Stimulated activated CD4-positive, alpha-beta T cell treated with anti-CD3 and anti-CD28 coated beads, TNF-alpha, amount 100 ng/mL, for 24 hours (primary cell): ENCODE data around the gene FAM151A.
"Not testable (repeated sequence)": the region's sequence is repeated elsewhere in the genome, so short reads cannot be mapped to it uniquely, and the experiment has no call there.

Experiments used
- DNase-seq, 3 experiments: peaks; one replicate each; pipeline ENCODE4 v3.0.0-alpha.2; 2020; ENCODE audit warnings: low read depth in 3 of 3

FAM151A gene

DNA sequence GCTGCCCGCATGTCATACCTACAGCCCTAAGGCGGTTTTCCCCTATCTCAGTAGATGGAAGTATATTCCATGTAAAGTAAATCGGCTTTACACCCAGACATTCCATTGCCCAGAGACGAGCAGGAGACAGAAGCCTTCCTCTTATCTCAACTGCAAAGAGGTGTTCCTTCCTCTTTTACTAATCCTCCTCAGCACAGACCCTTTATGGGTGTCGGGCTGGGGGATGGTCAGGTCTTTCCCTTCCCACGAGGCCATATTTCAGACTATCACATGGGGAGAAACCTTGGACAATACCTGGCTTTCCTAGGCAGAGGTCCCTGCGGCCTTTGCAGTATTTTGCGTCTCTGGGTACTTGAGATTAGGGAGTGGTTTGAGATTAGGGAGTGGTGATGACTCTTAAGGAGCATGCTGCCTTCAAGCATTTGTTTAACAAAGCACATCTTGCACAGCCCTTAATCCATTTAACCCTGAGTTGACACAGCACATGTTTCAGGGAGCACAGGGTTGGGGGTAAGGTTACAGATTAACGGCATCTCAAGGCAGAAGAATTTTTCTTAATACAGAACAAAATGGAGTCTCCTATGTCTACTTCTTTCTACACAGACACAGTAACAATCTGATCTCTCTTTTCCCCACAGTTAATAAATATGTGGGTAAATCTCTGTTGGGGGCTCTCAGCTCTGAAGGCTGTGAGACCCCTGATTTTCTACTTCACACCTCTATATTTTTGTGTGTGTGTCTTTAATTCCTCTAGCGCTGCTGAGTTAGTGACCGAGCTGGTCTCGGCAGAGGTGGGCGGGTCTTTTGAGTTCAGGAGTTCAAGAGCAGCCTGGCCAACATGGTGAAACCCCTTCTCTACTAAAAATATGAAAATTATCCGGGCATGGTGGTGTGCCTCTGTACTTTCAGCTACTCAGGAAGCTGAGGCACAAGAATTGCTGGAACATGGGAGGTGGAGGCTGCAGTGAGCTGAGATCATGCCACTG lies 13.4 kb upstream of the FAM151A start:
- not testable (repeated sequence) for DNase-seq

DNA sequence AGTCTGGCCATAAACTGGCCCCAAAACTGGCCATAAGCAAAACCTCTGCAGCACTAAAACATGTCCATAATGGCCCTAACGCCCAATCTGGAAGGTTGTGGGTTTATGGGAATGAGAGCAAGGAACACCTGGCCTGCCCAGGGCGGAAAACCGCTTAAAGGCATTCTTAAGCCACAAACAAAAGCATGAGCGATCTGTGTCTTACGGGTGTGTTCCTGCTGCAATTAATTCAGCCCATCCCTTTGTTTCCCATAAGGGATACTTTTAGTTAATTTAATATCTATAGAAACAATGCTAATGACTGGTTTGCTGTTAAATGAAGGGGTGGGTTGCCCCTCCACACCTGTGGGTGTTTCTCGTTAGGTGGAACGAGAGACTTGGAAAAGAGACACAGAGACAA lies 12.5 kb upstream of the FAM151A start:
- not testable (repeated sequence) for DNase-seq

DNA sequence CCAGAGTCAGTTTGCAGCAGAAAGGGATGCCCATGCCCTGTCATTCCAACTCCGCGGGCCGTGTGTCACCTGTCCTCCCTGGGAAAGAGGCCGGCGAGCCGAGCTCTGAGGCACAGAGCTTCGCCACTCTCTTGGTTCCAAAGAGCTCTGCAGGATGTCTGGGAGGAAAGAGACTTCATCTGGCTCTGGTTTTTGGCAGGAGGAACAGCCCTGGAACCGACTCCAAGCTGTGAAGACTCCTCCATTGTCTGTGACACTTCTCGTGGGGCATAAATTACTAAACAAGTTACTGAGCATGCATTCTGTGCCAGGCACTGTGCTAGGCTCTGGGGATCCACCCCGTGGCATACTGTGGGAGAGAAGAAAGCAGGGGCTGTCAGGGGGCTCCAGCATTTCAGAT lies 3.9 kb upstream of the FAM151A start:
- no peak for DNase-seq

DNA sequence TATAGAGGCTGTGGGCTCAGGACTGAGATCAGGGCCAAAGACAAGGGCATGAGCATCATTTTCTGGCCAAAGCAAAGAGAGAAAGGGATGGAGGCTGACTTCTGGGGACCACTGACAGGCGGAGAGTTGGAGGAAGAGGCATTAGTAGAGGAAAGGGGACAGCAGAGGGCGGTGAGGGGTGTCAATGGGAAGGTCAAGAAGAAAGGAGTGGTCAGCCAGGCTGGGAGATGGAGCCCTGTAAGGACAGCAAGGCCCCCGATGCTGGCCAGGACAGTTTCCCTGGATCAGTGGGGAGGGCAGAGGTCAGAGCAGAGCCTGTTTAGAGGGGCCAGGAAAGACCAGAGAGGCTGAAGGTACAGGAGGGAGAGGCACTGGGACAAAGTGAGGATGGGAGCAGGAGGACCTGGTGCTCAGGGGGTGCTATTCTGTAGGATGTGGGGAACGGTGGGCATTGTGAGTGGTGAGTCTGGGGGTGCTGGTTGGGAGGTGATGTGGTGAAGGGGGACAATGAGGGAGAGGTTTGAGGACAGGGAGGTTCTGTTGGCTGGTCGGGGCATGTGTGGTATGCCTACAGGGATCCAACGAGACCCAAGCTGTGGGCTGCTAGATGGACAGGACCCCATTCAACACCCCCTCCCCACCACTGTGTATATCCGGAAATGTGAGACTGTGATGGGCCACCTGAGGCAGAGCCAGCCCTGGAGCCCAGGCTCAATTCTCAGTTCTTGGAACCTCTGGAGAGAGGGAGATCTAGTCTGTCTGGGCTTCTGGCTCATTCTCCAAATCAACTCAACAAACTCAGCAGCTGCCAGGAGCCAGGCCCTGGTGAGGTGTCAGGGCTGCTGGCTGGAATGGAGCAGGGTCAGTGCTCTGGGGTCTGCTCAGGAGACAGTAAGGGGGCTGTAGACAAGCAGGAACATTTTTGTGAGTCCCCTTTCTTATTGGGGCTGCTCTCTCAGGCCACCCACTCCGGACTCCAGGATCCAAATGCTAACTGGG lies 1.4 kb upstream of the FAM151A start:
- DNase-seq: no peak

DNA sequence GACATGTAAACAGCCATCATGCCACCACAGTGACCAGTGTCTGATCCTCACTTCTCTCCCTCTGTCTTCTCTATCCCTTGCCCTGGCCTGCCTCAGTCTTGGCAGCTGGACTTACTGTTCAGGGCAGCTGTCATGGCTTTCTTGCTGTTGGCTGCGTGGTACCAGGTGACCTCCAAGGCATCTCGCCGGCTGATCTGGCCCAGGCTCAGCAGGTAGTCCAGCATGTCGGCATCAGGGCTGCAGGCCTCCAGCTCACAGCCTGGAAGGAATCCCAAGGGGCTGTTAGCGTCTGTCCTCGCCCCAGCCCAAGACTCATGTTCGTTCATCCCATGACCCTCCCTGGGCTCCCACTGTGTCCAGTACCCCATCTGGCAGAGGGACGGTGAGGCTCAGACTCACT lies 3.6 kb downstream of the FAM151A start:
- DNase-seq: no peak

DNA sequence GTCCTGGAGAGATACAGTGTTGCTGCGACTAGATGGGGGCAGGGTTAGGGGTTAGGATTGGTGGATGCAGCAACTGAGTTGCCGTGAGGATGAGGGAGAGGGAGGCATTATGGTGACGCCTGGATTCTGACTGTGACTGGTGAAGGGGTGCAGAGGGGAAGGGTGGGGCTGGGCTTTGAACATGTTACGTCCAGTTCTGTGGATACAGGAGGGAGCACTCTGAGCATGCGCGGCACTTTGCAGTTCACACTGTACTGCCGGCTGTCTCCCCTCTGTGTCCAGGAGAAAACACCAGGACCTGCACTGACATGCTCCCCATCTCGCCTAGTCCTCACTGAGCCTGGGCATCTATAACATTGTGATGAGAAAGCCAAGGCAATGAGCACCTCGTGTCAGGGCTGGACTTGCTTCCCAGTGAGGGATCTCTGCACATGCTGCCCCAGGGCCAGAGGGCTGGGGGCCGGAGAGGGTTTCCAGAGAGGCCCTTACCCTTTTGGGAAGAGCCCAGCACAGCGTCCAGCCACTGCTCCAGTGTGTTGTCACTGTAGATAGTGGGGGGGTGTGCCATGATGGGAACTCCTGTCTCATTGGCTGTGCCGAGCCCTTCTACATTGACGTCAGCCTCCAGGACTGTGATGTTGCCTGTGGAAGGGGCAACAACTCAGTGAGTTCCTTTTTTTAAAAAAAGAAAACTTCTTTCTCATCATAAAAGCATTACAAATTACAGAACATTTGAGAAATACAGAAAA lies 7.6 kb downstream of the FAM151A start:
- DNase-seq: no peak

DNA sequence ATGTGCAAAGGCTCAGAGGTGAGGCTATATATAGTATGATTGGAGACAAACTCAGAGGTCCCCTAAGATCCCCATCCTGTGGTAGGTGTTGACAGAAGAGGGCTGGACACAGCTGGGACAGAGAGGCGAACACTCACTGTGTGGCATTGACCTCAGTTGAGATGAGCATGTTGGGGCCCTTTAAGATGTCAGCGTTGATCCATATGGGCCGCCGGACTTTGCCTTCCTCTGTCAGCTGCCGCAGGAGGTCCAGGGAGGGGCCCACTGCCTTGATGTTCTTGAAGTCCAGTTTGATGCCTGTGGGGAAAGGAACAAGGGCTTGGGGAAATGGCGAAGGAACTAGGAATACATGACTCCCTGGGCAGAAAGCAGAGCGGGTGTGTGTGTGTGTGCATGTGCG lies 8.8 kb downstream of the FAM151A start:
- DNase-seq: no peak

DNA sequence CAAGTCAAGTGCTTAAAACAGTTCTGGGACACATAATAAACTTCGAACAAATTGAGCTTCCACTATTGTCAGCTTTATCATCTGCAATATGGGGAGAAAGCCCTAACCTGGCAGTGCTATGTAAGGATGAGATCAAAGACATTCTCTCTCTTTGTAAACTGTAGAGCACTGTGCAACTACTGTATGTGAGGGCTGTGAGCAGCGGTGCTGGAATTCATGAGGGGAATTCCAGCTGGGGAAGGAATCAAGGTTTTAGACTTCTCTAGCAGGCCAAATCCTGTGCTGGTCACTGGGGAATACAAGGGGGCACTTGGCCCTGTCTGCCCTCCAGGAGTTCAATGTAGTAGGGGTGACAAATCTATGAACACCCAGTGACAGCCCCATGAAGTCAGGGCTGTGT lies 9.3 kb downstream of the FAM151A start:
- no peak for DNase-seq

DNA sequence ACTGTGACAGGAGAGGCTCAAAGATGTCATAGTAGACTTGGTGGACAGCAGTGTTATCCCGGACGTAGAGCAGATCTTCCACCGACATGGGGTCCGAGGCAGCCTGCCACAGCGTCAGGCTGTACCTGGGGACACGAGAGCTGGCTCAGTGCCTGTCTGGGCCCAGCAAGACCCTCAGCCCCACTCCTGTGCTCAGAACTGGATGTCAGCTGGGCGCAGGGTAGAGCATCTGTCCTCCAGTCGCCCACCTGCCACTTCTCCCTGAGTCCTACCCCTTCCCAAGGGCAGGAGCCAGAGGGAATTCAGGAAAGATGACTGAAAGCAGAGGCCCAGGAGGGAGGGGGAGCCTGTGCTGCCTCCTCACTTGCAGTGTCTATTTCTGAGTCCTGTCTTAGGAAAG lies 11.7 kb downstream of the FAM151A start:
- no peak for DNase-seq

DNA sequence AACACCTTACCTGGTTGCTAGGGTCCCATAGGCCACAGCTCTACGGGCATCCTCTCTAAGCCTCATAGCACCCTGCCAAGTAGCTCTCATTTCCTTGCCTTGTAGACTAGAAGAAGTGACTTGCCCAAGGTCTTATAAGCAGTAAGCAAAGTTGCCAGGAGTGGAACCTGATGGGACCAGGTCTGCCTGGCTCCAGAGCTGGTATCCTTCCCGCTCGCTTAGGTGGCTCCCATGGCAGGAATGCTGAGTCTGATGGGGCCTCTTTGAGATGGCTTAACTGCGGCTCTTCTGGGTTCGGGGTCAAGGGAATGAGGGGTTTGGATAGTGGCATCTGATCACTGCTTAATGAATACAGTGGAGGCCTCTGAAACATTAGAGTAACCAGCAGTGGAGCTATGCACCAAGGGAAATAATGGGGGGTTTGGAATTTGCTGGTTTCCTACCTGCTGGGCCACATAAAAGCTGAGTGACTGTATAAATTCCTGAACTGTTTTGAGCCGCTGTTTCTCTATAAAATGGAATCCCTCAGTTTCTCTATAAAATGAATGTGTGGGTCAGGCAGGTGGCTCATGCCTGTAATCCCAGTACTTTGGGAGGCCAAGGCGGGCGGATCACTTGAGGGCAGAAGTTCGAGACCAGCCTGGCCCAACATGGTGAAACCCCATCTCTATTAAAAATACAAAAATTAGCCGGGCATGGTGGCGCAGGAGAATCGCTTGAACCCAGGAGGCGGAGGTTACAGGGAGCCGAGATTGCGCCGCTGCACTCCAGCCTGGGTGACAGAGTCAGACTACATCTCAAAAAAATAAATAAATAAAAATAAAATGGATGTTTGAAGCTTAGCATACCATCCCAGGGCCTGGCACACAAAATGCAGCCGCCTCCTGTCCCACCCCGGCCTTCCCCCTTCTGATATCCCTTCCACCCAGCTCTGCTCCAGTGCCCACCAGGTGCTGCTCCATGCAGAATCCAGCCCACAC lies 12.4 kb downstream of the FAM151A start:
- DNase-seq: no peak

DNA sequence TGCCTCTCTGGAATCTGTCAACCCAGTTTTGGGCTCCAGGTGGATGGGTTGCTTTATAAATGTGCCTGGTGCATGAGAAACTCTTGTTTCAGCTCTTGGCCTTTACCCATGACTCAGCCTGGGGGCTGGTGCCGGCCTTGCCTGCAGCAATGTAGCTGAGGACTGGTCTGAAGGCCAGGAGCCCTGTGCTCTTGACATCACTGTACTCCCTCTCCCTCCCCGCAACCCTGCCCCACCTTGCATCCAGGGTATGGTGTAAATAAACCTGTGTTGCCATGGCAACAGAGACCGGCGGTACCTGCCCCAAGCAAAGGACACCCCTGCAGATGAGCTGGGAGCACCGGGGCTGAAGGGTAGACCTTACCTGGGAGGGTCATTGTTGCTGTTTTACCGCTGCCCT lies 13.3 kb downstream of the FAM151A start:
- DNase-seq: no peak

DNA sequence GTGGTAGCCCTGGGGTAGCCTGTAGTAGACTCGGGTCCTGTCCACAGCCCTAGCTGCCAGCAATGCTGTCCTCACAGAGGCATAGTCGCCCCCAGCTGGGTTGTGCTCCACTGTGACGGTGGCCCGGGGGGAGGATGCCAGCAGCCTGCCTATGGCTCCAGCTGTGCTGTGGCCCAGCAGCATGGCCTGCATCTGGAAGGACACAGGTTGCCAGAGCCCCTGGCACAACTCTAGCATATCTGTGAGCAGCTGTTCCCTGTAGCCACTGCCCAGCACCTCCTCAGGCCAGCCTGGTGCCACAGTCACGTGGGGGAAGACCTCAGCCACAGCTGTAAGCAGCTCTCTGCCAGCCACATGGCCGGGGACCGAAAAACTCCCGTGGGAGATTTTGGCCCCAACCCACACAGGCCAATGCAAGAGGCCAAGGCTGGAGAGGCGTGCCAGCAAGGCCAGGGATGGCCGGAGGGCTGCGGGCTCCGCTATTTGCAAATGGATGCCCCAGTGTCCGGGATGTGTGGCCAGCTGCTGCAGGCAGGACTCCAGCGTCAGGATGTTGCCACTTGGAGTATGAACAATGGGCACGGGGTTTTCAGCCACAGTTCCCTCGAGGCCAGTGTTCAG lies 13.9 kb downstream of the FAM151A start:
- DNase-seq: no peak

DNA sequence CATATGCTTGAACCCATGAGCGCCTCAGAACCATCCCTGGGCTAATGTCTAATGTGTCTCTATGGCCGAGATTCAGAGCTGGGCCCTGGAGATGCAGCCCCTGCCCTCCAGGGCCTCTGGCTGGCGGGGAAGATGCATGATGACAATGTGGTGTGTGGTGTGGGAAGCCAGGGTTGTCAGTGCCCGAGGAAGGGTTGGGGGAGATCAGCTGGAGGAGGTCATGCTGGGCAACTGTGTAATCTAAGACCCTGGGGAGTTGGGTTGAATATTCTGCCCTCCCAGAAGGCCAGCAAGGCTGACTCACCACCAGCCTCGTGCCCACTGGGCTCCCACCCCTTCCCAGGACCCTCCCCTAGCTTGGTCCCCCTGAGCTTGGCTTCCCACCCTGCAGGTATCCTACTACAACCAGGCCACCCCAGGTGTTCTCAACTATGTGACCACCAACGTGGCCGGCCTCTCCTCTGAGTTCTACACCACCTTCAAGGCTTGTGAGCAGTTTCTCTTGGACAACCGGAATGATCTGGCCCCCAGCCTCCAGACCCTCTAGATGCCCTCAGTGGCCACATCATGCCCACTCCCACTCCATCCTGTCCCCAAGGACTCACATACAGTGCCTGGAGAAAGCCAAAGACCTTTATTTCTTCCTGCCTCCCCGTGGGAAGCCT lies 14.6 kb downstream of the FAM151A start:
- no peak for DNase-seq

DNA sequence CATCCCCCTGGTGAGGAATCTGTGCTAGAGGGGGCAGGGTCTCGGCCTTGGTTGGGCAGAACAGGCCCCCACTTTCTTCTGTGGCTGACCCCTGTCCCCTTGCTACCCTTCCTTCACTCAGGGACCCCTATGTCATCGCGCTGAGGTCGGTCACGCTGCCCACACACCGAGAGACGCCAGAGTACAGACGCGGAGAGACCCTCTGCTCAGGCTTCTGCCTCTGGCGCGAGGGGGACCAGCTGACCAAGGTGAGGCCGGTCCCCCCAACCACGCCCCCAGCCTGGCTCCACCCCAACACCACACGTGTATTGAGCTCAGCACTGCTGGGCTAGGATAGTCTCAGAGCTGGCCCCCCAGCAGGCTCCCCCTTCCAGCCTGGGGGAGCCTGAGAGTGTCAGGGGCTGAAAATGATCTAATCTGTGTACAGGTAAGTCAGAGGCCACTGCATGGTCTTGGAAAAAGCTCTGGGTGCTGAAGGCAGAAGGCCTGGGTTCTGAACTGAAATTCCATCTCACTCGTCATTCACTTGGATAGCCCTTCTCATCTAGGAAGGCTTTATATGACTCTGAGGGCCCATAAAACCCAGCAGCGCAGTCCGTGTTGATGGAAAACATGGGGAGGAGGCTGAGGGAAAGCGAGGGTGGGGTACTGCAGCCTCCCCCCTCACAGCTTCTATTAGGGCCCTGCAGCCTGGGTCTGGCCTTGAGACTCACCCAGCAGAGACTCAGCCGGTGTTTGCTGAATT lies 15.3 kb downstream of the FAM151A start:
- no peak for DNase-seq

DNA sequence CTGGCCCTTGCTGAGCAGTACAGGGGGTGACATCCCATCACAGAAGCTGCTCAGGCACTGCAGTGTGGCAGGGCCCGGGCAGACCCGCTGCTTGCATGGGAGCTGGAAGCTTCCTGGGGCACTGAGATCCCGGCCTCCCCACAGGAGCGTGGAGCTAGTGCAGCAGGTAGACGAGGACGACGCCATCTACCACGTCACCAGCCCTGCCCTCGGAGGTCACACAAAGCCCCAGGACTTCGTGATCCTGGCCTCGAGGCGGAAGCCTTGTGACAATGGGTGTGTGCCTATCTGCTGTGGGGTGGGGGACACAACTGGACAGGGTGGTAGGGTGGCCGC lies 16.4 kb downstream of the FAM151A start:
- DNase-seq: no peak

DNA sequence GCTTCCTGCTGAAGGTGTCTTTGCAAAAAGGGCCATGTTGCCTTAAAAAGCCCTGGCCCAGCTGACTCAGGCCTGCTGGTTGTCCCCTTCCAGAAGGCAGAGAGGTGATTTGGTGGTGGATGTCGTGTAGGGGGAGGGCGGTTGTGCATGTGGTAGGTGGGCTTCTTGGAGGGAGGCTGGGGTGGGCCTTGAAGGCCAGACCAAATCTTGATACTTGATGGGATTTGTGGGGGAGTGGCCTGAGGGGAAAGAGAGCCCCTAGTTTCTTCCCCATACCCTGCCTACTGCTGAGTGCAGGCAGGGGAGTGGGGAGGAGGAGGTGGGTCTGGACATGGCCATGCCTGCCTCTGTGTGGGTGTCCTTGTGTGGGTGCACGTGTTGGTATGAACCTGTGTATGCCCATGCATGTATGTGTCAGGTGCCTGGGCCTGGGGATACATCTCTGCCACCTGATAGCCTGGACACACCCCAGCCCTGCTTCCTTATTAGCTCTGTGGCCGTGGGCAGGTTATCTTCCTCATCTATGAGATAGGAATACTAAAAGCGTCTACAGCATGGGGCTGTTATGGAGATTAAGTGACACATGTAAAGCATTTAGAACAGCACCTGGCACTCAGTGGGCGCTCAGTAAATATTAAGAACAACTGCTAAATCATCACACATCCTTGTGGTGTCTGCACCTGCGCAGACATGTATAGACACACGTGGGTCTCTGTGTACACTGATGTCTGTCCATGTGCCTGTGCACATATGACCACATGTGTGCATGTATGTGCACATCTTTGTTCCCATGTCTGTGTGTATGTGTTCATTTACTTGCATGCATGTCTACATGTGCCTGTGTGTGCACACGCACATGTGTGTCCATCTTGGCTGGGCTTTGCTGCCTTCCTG lies 17.0 kb downstream of the FAM151A start:
- no peak for DNase-seq

DNA sequence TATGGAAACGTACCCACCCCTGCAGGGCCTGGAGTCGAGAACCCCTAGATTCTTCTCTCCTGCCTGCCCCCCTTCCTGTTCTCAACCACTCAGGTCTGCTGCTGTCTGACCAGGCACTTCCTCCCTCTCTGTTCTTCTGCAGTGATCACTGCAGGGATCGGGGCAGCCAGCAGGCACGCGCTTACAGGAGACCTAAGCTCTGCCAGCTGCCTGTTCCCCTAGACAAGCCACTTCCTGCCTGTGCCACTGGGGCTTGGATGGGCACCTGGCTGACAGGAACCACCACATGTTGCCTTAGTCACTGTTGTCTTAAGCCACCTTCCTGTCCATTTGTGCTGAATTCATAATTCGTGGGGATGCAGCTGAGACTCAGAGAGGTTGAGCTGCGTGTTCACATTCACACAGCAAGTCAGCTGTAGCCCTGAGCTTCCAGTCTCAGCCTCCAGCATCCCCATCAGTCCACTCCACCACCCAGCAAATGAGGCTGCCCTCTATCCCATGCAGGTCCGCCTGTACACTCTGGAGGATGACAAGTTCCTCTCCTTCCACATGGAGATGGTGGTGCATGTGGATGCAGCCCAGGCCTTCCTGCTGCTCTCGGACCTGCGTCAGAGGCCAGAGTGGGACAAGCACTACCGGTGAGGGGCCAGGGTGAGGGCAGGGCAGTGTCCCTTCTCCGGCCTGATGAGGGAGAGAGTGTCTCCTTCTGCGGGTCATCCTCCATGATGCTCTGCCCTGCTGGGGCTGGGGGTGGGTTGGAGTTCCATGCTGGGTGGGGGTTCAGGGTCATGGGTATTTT lies 18.6 kb downstream of the FAM151A start:
- DNase-seq: peak in 1 of 3 experiments; percentile 15
